Breast epithelium (tissue), 4 donors: ENCODE data around the gene THRAP3. TPM values are rescaled to one million over a fixed set of nuclear protein-coding genes. Genes with fewer than 3 reads are reported as not detected.
"Not testable (repeated sequence)": the region's sequence is repeated elsewhere in the genome, so short reads cannot be mapped to it uniquely, and the experiment has no call there.

ENCODE experiments used
- DNase-seq, 2 donors: peaks; one replicate each; pipeline ENCODE4 v3.0.0-alpha.2; 2019; ENCODE audit warnings: low spot score in 2 of 2
- H3K27ac ChIP-seq, 2 donors: fragments of 200-600 bp; sonication (generic) in 1 of 2; one replicate each; pipeline ENCODE4 v1.5.1; 2016 to 2019; ENCODE audit warnings: mild to moderate bottlenecking in 1 of 2
- H3K27me3 ChIP-seq, 2 donors: fragments of 200-600 bp; sonication (generic) in 1 of 2; one replicate each; pipeline versions ENCODE4 v1.5.1 to v1.6.0; 2017 to 2019; ENCODE audit warnings: control low read depth in 1 of 2, mild to moderate bottlenecking in 1 of 2
- H3K36me3 ChIP-seq: fragments of 200-600 bp; one replicate; pipeline ENCODE4 v1.5.1; 2019
- H3K4me1 ChIP-seq, 2 donors: fragments of 200-600 bp; sonication (generic); one replicate each; pipeline ENCODE4 v1.5.1; 2016 to 2019; ENCODE audit warnings: control low read depth in 1 of 2
- H3K4me3 ChIP-seq, 3 donors: fragments of 200-600 bp; sonication (generic); 1 replicate in 2 of 3; 2 replicates in 1 of 3; pipeline ENCODE4 v1.5.1; 2016 to 2019; ENCODE audit warnings: mild to moderate bottlenecking in 3 of 3, moderate library complexity in 2 of 3
- H3K9me3 ChIP-seq, 2 donors: fragments of 200-600 bp; sonication (generic) in 1 of 2; one replicate each; pipeline ENCODE4 v1.5.1; 2016 to 2019; ENCODE audit warnings: control low read depth in 1 of 2
- POLR2A ChIP-seq: fragments of 450-650 bp; IDR thresholded peaks from one replicate; pipeline ENCODE4 v1.6.1; 2016; ENCODE audit warnings: antibody characterized with exemption, mild to moderate bottlenecking, moderate library complexity
- POLR2AphosphoS5 ChIP-seq, 3 donors: sonication (generic); formaldehyde crosslinking; IDR thresholded peaks; one replicate each; pipeline ENCODE4 v1.6.1; 2017; ENCODE audit warnings: antibody characterized with exemption in 3 of 3
- intact Hi-C: fragments of 100-400 bp; cut with DNase I; formaldehyde crosslinking; loops from one replicate; pipeline ENCODE4 v1.15.1; 2023; ENCODE audit warnings: low total_unique reads
- total RNA-seq, 3 donors: library from RNA; depleted of rRNA; stranded (reverse); fragments of >200 nt; gene quantifications; one replicate each; pipeline ENCODE4 v1.1.0, GENCODE V29; 2016
- TF ChIP-seq, protein P1 (sequence below), 3 donors: fragments of 450-650 bp; IDR thresholded peaks; one replicate each; pipeline ENCODE4 v1.5.1; 2016 to 2017; ENCODE audit warnings: antibody characterized with exemption in 3 of 3, mild to moderate bottlenecking in 3 of 3, moderate library complexity in 3 of 3

Gene THRAP3
- total RNA-seq, 3 donors from 2014 or later, result 81.6 to 128 (median 122) TPM

DNA sequence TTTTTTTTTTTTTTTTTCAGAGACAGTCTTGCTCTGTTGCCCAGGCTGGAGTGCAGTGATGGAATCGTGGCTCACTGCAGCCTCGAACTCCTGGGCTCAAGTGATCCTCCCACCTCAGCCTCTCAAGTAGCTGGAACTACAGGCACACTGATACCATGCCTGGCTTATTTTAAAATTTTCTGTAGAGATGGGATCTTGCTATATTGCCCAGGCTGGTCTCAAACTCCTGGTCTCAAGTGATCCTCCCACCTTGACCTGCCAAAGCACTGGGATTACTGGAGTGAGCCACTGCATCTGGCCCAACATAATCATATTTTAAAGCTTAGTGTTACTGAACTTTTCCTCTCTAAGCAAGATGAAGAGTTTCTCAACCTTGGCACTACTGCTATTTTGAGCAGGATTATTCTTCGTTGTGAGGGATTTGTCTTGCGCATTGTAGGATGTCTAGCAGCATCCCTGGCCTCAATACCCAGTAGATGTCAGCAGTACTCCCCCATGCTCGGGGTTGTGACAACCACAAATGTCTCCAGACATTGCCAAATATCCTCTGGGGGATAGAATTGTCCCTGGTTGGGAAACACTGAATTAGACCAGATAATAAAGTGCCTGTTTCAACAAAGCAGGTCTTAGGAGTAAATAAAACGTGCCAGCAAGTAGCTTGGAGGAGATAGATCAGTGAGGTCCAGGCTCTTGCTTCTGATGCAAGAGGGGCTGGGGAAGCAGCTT lies 15.1 kb upstream of the THRAP3 start:
- peak overlapping the region; percentile 68 to 80 for H3K27ac ChIP-seq

DNA sequence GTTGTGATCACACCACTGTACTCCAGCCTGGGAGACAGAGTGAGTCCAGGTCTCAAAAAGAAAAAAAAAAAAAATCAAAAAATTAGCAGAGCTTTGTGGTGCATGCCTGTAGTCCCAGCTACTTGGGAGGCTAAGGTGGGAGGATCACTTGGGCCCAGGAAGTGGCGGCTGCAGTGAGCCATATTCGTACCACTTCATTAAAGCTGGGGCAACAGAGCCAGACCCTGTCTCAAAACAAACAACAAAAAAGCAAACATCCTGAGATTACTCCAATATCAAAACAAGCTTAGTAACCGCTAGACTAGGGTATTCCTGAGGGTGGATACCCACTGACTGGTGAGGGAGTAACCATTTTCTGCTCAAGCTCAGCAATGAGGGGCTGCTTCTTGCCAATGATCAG lies 12.9 kb upstream of the THRAP3 start:
- no peak overlapping the region for H3K4me3 ChIP-seq
- H3K27me3 ChIP-seq, result no peaks in the 10 kb centered on the region
- TF ChIP-seq POLR2A (no peak), POLR2AphosphoS5 (IDR thresholded peaks at IDR 0.05) (no peak)
- TF ChIP-seq, protein P1, sequence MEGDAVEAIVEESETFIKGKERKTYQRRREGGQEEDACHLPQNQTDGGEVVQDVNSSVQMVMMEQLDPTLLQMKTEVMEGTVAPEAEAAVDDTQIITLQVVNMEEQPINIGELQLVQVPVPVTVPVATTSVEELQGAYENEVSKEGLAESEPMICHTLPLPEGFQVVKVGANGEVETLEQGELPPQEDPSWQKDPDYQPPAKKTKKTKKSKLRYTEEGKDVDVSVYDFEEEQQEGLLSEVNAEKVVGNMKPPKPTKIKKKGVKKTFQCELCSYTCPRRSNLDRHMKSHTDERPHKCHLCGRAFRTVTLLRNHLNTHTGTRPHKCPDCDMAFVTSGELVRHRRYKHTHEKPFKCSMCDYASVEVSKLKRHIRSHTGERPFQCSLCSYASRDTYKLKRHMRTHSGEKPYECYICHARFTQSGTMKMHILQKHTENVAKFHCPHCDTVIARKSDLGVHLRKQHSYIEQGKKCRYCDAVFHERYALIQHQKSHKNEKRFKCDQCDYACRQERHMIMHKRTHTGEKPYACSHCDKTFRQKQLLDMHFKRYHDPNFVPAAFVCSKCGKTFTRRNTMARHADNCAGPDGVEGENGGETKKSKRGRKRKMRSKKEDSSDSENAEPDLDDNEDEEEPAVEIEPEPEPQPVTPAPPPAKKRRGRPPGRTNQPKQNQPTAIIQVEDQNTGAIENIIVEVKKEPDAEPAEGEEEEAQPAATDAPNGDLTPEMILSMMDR (IDR thresholded peaks at IDR 0.05), result no peak
- no peak overlapping the region for H3K27ac ChIP-seq
- H3K9me3 ChIP-seq, result no peaks in the 10 kb centered on the region
- no peak for DNase-seq
- H3K4me1 ChIP-seq, result peaks cover 5 to 16% of the 10 kb centered on the region in 2 donors
- H3K36me3 ChIP-seq, result no peaks in the 10 kb centered on the region
- intact Hi-C loops, result no loop called here

More for the DNA sequence above, 15.1 kb upstream of the THRAP3 start:
- TF ChIP-seq POLR2AphosphoS5 (IDR thresholded peaks at IDR 0.05) (peak in 1 of 3 donors; percentile 39), POLR2A (no peak)
- Histone ChIP-seq H3K4me1 (peaks cover 5 to 20% of the 10 kb centered on the region in 2 donors), H3K4me3 (no peak overlapping the region), H3K9me3 (no peaks in the 10 kb centered on the region), H3K27me3 (no peaks in the 10 kb centered on the region), H3K36me3 (no peaks in the 10 kb centered on the region)
- peak in 1 of 2 donors; percentile 60 for DNase-seq
- intact Hi-C loops, result no loop called here

DNA sequence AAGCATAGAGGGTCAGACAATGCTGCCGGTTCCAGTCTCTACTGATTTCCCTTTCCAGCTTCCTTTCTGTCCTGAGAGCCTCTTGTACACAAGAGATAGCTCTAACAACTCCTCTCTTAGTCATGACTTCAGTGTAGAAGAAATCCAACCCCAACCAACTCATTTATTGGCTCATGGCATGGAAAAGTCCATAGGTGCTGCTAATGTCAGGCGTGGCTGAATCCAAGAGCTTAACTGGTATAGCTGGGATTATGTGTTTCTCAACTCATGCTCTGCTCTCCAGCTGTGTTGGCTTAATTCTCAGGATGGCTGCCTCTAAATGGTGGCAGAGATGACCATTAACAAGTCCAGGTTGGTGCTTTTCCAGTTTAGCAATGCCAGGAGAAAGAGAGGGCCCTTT lies 12.4 kb upstream of the THRAP3 start:
- no peak for TF ChIP-seq POLR2AphosphoS5 (IDR thresholded peaks at IDR 0.05)
- no peaks in the 10 kb centered on the region for H3K27me3 ChIP-seq

DNA sequence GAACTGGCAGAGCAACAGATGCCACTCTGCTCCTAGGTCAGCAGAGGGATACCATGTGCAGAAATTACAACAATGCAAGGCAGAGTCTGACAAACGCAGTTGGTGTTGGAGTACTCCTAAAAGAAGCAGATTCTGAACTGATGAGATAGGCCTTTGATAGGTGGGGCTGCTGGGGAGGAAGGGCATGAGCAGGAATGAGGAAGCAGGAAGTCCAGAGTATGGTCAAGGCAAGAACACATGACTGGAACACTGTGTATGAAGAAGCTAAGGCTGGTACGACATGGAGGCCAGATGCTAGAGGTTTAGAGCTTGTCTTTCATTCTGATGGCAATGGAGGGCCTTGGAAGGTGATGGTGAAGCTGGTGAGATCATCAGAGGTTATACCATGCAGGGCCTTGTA lies 11.5 kb upstream of the THRAP3 start:
- Histone ChIP-seq H3K4me3 (no peak overlapping the region), H3K27me3 (no peaks in the 10 kb centered on the region), H3K9me3 (no peaks in the 10 kb centered on the region), H3K27ac (peak overlapping the region in 1 of 2 donors; percentile 40), H3K4me1 (peaks cover 5 to 6% of the 10 kb centered on the region in 2 donors), H3K36me3 (no peaks in the 10 kb centered on the region)
- TF ChIP-seq POLR2AphosphoS5 (IDR thresholded peaks at IDR 0.05), result no peak
- no peak for TF ChIP-seq POLR2A
- TF ChIP-seq, protein P1 (IDR thresholded peaks at IDR 0.05), result no peak
- intact Hi-C loops, result no loop called here
- no peak for DNase-seq

More for the DNA sequence above, 12.4 kb upstream of the THRAP3 start:
- DNase-seq, result no peak
- Histone ChIP-seq H3K4me1 (peaks cover 5 to 10% of the 10 kb centered on the region in 2 donors), H3K4me3 (no peak overlapping the region), H3K27ac (no peak overlapping the region), H3K9me3 (no peaks in the 10 kb centered on the region), H3K36me3 (no peaks in the 10 kb centered on the region)
- intact Hi-C loops, result no loop called here

DNA sequence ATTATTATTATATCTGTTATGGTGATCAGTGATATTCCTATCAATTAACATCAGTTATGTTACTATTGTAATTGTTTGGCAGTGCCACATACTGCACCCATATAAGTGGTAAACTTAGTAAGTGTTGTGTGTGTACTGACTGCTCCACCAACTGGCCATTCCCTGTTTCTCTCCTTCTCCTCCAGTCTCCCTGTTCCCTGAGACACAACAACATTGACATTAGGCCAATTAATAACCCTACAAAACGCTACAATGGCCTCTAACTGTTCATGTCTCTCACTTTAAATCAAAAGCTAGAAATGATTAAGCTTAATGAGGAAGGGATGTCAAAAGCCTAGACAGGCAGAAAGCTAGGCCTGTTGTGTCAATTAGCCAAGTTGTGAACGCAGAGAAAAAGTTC lies 6.6 kb upstream of the THRAP3 start:
- no peaks in the 10 kb centered on the region for H3K9me3 ChIP-seq
- no peaks in the 10 kb centered on the region for H3K4me1 ChIP-seq
- no peak overlapping the region for H3K27ac ChIP-seq
- DNase-seq, result no peak
- TF ChIP-seq POLR2A, result no peak
- TF ChIP-seq, protein P1 (IDR thresholded peaks at IDR 0.05), result no peak
- no peak for TF ChIP-seq POLR2AphosphoS5 (IDR thresholded peaks at IDR 0.05)
- no peak overlapping the region for H3K4me3 ChIP-seq
- intact Hi-C loops, result no loop called here
- no peaks in the 10 kb centered on the region for H3K36me3 ChIP-seq
- no peaks in the 10 kb centered on the region for H3K27me3 ChIP-seq

DNA sequence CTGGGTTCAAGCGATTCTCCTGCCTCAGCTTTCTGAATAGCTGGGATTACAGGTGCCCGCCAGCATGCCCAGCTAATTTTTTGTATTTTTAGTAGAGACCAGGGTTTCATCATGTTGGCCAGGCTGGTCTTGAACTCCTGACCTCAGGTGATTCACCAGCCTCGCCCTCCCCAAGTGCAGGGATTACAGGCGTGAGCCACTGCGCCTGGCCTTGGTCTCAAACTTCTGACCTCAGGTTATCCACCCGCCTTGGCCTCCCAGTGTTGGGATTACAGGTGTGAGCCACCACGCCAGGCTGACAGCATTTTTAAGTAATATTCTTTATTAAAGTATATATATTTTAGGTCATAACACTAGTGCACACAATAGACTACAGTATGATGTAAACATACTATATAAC lies 2.3 kb upstream of the THRAP3 start:
- not testable (repeated sequence) for H3K27ac ChIP-seq

More for the DNA sequence above, 2.3 kb upstream of the THRAP3 start:
- DNase-seq, intact Hi-C loops, H3K4me1 ChIP-seq, H3K4me3 ChIP-seq, H3K27me3 ChIP-seq, H3K9me3 ChIP-seq, H3K36me3 ChIP-seq: not testable (repeated sequence)
